ENCODE data around the gene RBM27.
"Not testable (repeated sequence)": the region's sequence is repeated elsewhere in the genome, so short reads cannot be mapped to it uniquely, and the experiment has no call there.

GRCh38 chr5:146194997-146195396, 8.4 kb upstream of the RBM27 start:
- TF ChIP-seq CTCF (IDR thresholded peaks at IDR 0.05; ENCODE audit: low read depth, low read length, poor library complexity, severe bottlenecking); EZH2phosphoT487 (IDR thresholded peaks at IDR 0.05; ENCODE audit: borderline replicate concordance, low read length): not testable (repeated sequence)

Data from DOHH2 (cell line).